ENCODE data around the gene FOSL2. TPM values are rescaled to one million over a fixed set of nuclear protein-coding genes. Genes with fewer than 3 reads are reported as not detected.
A peak's percentile ranks its signal among the peaks of the same experiment; 100 is the strongest.

FOSL2 gene
- total and polyA plus RNA-seq, 10 of the 15 experiments (the other 5 are each of a cell fraction or from before 2014, with no cell fraction given), result 0.05 to 1.3 (median 0.34) TPM

- no peak for DNase-seq (ENCODE audit: low read depth, low spot score)
- 52% methylated on average over 19 of the region's 19 CpGs for WGBS (ENCODE audit: insufficient coverage, insufficient replicate concordance, low lambda C conversion rate, missing lambda C conversion rate)
- no peak for TF ChIP-seq IRF3 (IDR thresholded peaks at IDR 0.05)
- no peak overlapping the region for H3K4me2 ChIP-seq (ENCODE audit: control insufficient read depth, insufficient read depth)
- BruUV-seq (replicated peaks), result no TSS peak
- FAIRE-seq, result no peak
- in situ Hi-C loops (cut with MboI) (no loop called here), intact Hi-C loops (cut with micrococcal nuclease; ENCODE audit: unreplicated experiment) (loop anchor here (1.0 kb wide), 2 partner anchors 698 to 749 kb away; no protein-coding TSS in a partner anchor)
- no peaks in the 10 kb centered on the region for H3K36me3 ChIP-seq (ENCODE audit: control insufficient read depth in 2 of 2, insufficient read depth in 2 of 2, low read length in 1 of 2)
- POLR2A ChIA-PET, result no interaction called here
- ATAC-seq, result peak; percentile 29; the same call in 2 of the 3 replicates
- H2AFZ ChIP-seq (ENCODE audit: control insufficient read depth, low read depth, low read length), result no peak overlapping the region
- no peaks in the 10 kb centered on the region for H3K27me3 ChIP-seq (replicated peaks in 1 of 2; ENCODE audit: control insufficient read depth in 2 of 2, insufficient read depth in 2 of 2, low read length in 1 of 2)
- H3K4me3 ChIP-seq, result no peak overlapping the region
- H3K27ac ChIP-seq (ENCODE audit: control insufficient read depth, insufficient read depth), result no peak overlapping the region
- SMC1A ChIA-PET (ENCODE audit: uncharacterized antibody, unreplicated experiment), result interaction anchor here (1.1 to 1.4 kb wide), 2 partner anchors 9 to 698 kb away, joined by 3 to 5 read pairs; no protein-coding TSS in a partner anchor
- CTCF ChIA-PET, result interaction anchor here (0.5 to 1.6 kb wide), 7 partner anchors 8 to 748 kb away, joined by 3 to 8 read pairs (median 5); no protein-coding TSS in a partner anchor
- 0 out of 2 replicates have a peak, but pooled peaks cover 3% of the 10 kb centered on the region for H3K4me1 ChIP-seq (ENCODE audit: control insufficient read depth, insufficient read depth, low read length)
- no peaks in the 10 kb centered on the region for H4K20me1 ChIP-seq (ENCODE audit: control insufficient read depth, insufficient read depth)
- RAD21 ChIA-PET (ENCODE audit: unreplicated experiment), result interaction anchor here (1.3 to 2.6 kb wide), 3 partner anchors 697 to 768 kb away, joined by 4 to 15 read pairs (median 9); no protein-coding TSS in a partner anchor
- H3K9ac ChIP-seq (ENCODE audit: control insufficient read depth, insufficient read depth, low read length), result no peak overlapping the region
- no peaks in the 10 kb centered on the region for H3K79me2 ChIP-seq (ENCODE audit: control insufficient read depth, insufficient read depth, low read length)
- H3K9me3 ChIP-seq (replicated peaks; ENCODE audit: control insufficient read depth, insufficient read depth, low read length), result no peaks in the 10 kb centered on the region
Observed at GRCh38 chr2:28451793-28452533, 59.3 kb downstream of the FOSL2 start.

GRCh38 chr2:28452534-28453081, 60.0 kb downstream of the FOSL2 start:
- H3K36me3 ChIP-seq (ENCODE audit: control insufficient read depth in 2 of 2, insufficient read depth in 2 of 2, low read length in 1 of 2), result no peaks in the 10 kb centered on the region
- H3K9ac ChIP-seq (ENCODE audit: control insufficient read depth, insufficient read depth, low read length), result no peak overlapping the region
- FAIRE-seq, result peak; percentile 52
- no peak for TF ChIP-seq GATAD2B (conservative IDR thresholded peaks at IDR 0.05; ENCODE audit: low read depth)
- no peak for TF ChIP-seq ZNF274 (IDR thresholded peaks at IDR 0.05; ENCODE audit: insufficient read depth, insufficient read length)
- no peak for TF ChIP-seq EGR1 (IDR thresholded peaks at IDR 0.05; ENCODE audit: borderline replicate concordance in 1 of 2, low read depth in 2 of 2, low read length in 2 of 2)
- 0 out of 2 replicates have a peak, but pooled peaks have one; percentile 42 for TF ChIP-seq YY1 (IDR thresholded peaks at IDR 0.05; ENCODE audit: low read depth, low read length)
- TF ChIP-seq CTCF (IDR thresholded peaks at IDR 0.05 in 2 of 3, conservative IDR thresholded peaks at IDR 0.05 in 1 of 3; ENCODE audit: control insufficient read depth in 2 of 3, extremely low read depth in 1 of 3, insufficient read depth in 1 of 3, low read depth in 3 of 3, low read length in 3 of 3), result peak; percentile 90 to 93 (median 92)
- peak; percentile 92 for TF ChIP-seq RAD21 (IDR thresholded peaks at IDR 0.05; ENCODE audit: insufficient read depth, low read depth, low read length)
- TF ChIP-seq POLR2AphosphoS5 (IDR thresholded peaks at IDR 0.05; ENCODE audit: low read length), result no peak
- peak; percentile 92 for TF ChIP-seq SMC3 (IDR thresholded peaks at IDR 0.05; ENCODE audit: borderline replicate concordance, low read length)
- CTCF ChIA-PET, result interaction anchor here (0.5 to 1.6 kb wide), 10 partner anchors 9 to 751 kb away, joined by 3 to 8 read pairs (median 4); no protein-coding TSS in a partner anchor
- H3K27me3 ChIP-seq (replicated peaks in 1 of 2; ENCODE audit: control insufficient read depth in 2 of 2, insufficient read depth in 2 of 2, low read length in 1 of 2), result no peaks in the 10 kb centered on the region
- H3K27ac ChIP-seq (ENCODE audit: control insufficient read depth, insufficient read depth), result no peak overlapping the region
- intact Hi-C loops (cut with micrococcal nuclease; ENCODE audit: unreplicated experiment), result loop anchor here (1.0 kb wide), 2 partner anchors 698 to 749 kb away; no protein-coding TSS in a partner anchor
- POLR2A ChIA-PET, result interaction anchor here (0.5 kb wide), 1 partner anchor 598 kb away, joined by 3 read pairs; no protein-coding TSS in a partner anchor
- no peaks in the 10 kb centered on the region for H3K9me3 ChIP-seq (replicated peaks; ENCODE audit: control insufficient read depth, insufficient read depth, low read length)
- 0 out of 2 replicates have a peak, but pooled peaks cover 3% of the 10 kb centered on the region for H3K4me1 ChIP-seq (ENCODE audit: control insufficient read depth, insufficient read depth, low read length)
- in situ Hi-C loops (cut with MboI), result no loop called here
- BruUV-seq (replicated peaks), result no TSS peak
- no peak for DNase-seq (ENCODE audit: low read depth, low spot score)
- no peak overlapping the region for H3K4me2 ChIP-seq (ENCODE audit: control insufficient read depth, insufficient read depth)
- SMC1A ChIA-PET (ENCODE audit: uncharacterized antibody, unreplicated experiment), result interaction anchor here (1.1 to 1.4 kb wide), 2 partner anchors 10 to 698 kb away, joined by 3 to 5 read pairs; no protein-coding TSS in a partner anchor
- H3K4me3 ChIP-seq, result no peak overlapping the region
- H3K79me2 ChIP-seq (ENCODE audit: control insufficient read depth, insufficient read depth, low read length), result no peaks in the 10 kb centered on the region
- ATAC-seq, result peak; percentile 94
- 0 out of 2 replicates have a peak overlapping the region, but pooled peaks have one; percentile 13 for H2AFZ ChIP-seq (ENCODE audit: control insufficient read depth, low read depth, low read length)
- no peaks in the 10 kb centered on the region for H4K20me1 ChIP-seq (ENCODE audit: control insufficient read depth, insufficient read depth)
- WGBS (ENCODE audit: insufficient coverage, insufficient replicate concordance, low lambda C conversion rate, missing lambda C conversion rate), result 3% methylated on average over 7 of the region's 7 CpGs
- RAD21 ChIA-PET (ENCODE audit: unreplicated experiment), result interaction anchor here (0.9 to 2.6 kb wide), 4 partner anchors 41 to 769 kb away, joined by 3 to 15 read pairs (median 6); no protein-coding TSS in a partner anchor

All from GM12878 (cell line).